IMR-90 (cell line): Measurements from ENCODE around the gene ASGR2. TPM values are rescaled to one million over a fixed set of nuclear protein-coding genes. Genes with fewer than 3 reads are reported as not detected.

Experiments
- ATAC-seq: fragments of 200-7000 bp; cut with Tn5 transposase; 2 replicates; pipeline ENCODE4 v1.9.1; 2020; ENCODE audit warnings: low read depth, mild to moderate bottlenecking, moderate library complexity
- BruUV-seq: library from RNA; stranded (reverse); fragments of 400-500 nt; replicated peaks from 2 replicates; lab custom pipeline; 2021; lab: Mats Ljungman, UMichigan
- CTCF ChIA-PET: fragments of 300-600 bp; formaldehyde crosslinking; extraction: SDS; loops from one replicate; lab custom pipeline; 2021; ENCODE audit warnings: antibody characterized with exemption; lab: Yijun Ruan, JAX
- POLR2A ChIA-PET: fragments of 300-600 bp; sonication (Branson Sonifier 250); formaldehyde crosslinking; loops from one replicate; lab custom pipeline; 2022; ENCODE audit warnings: antibody characterized with exemption; ENCODE audit not compliant: unreplicated experiment; lab: Charles Lee
- DNase-seq: peaks from one replicate; pipeline ENCODE4 v3.0.0; 2013
- H2AFZ ChIP-seq: replicated peaks from 2 replicates; pipeline ENCODE3; 2013; ENCODE audit warnings: low read length, mild to moderate bottlenecking; ENCODE audit not compliant: poor library complexity
- H2AK5ac ChIP-seq: 2 replicates; pipeline ENCODE4 v1.6.1; 2013; ENCODE audit warnings: low read depth, low read length, inconsistent platforms
- H2AK9ac ChIP-seq: replicated peaks from 2 replicates; pipeline ENCODE3; 2013; ENCODE audit warnings: mild to moderate bottlenecking, low read depth, low read length, moderate library complexity; ENCODE audit not compliant: poor library complexity
- H2BK120ac ChIP-seq: 2 replicates; pipeline ENCODE4 v1.6.1; 2013; ENCODE audit warnings: low read depth, low read length, inconsistent platforms
- H2BK15ac ChIP-seq: 3 replicates; pipeline ENCODE4 v1.6.1; 2013; ENCODE audit warnings: low read depth, low read length, inconsistent platforms
- H2BK20ac ChIP-seq: 2 replicates; pipeline ENCODE4 v1.6.1; 2013; ENCODE audit warnings: low read depth, mild to moderate bottlenecking, inconsistent platforms, low read length, moderate library complexity
- H2BK5ac ChIP-seq: 2 replicates; pipeline ENCODE4 v1.6.1; 2013; ENCODE audit warnings: mild to moderate bottlenecking, low read depth, low read length, inconsistent platforms; ENCODE audit not compliant: poor library complexity, severe bottlenecking
- H3K14ac ChIP-seq: replicated peaks from 2 replicates; pipeline ENCODE4 v1.6.1; 2013; ENCODE audit warnings: low read depth, low read length, inconsistent platforms
- H3K18ac ChIP-seq: 2 replicates; pipeline ENCODE4 v1.6.1; 2013; ENCODE audit warnings: low read depth, low read length, control low read depth
- H3K23ac ChIP-seq: 2 replicates; pipeline ENCODE4 v1.6.1; 2013; ENCODE audit warnings: low read depth, low read length, inconsistent platforms
- H3K27ac ChIP-seq: 2 replicates; pipeline ENCODE4 v1.5.1; 2013; ENCODE audit warnings: mild to moderate bottlenecking, control low read depth, low read length; ENCODE audit not compliant: insufficient read depth
- H3K27me3 ChIP-seq: 2 replicates; pipeline ENCODE4 v1.6.1; 2013; ENCODE audit warnings: low read length; ENCODE audit not compliant: control insufficient read depth, insufficient read depth
- H3K36me3 ChIP-seq: 2 replicates; pipeline ENCODE4 v1.6.1; 2013; ENCODE audit warnings: low read length, mixed read lengths; ENCODE audit not compliant: control insufficient read depth, insufficient read depth
- H3K4ac ChIP-seq: 2 replicates; pipeline ENCODE4 v1.6.1; 2013; ENCODE audit warnings: low read depth, low read length, inconsistent platforms
- H3K4me1 ChIP-seq: 2 replicates; pipeline ENCODE4 v1.6.1; 2013; ENCODE audit warnings: low read length, mixed read lengths; ENCODE audit not compliant: control insufficient read depth, insufficient read depth
- H3K4me2 ChIP-seq: 2 replicates; pipeline ENCODE4 v1.6.1; 2013; ENCODE audit warnings: low read depth, mild to moderate bottlenecking, control low read depth, low read length, moderate library complexity
- H3K4me3 ChIP-seq: 2 replicates; pipeline ENCODE4 v1.5.1; 2013; ENCODE audit warnings: low read depth, mild to moderate bottlenecking, control low read depth, low read length, moderate library complexity; ENCODE audit not compliant: insufficient read depth
- H3K56ac ChIP-seq: 2 replicates; pipeline ENCODE4 v1.6.1; 2013; ENCODE audit warnings: low read length, inconsistent platforms; ENCODE audit not compliant: insufficient read depth; ENCODE audit errors: extremely low read depth
- H3K79me1 ChIP-seq, 2 experiments: 2 replicates each; pipeline ENCODE4 v1.6.1; 2013; ENCODE audit warnings: low read length in 2 of 2, inconsistent platforms in 1 of 2, low read depth in 1 of 2
- H3K9ac ChIP-seq: 2 replicates; pipeline ENCODE4 v1.6.1; 2013; ENCODE audit warnings: low read depth, low read length, control low read depth
- H3K9me1 ChIP-seq: 2 replicates; pipeline ENCODE4 v1.6.1; 2013; ENCODE audit warnings: low read length, inconsistent platforms; ENCODE audit not compliant: insufficient read depth
- H3K9me3 ChIP-seq: 2 replicates; pipeline ENCODE4 v1.6.1; 2013; ENCODE audit warnings: low read length; ENCODE audit not compliant: control insufficient read depth, insufficient read depth
- H4K20me1 ChIP-seq: 2 replicates; pipeline ENCODE4 v1.6.1; 2013; ENCODE audit warnings: low read length, inconsistent platforms; ENCODE audit not compliant: insufficient read depth
- H4K5ac ChIP-seq: 2 replicates; pipeline ENCODE4 v1.6.1; 2013; ENCODE audit warnings: mild to moderate bottlenecking, low read depth, low read length, control low read depth
- H4K8ac ChIP-seq, 2 experiments: 2 replicates each; pipeline ENCODE4 v1.6.1; 2013; ENCODE audit warnings: low read depth in 2 of 2, low read length in 2 of 2, control low read depth in 1 of 2, inconsistent platforms in 1 of 2
- H4K91ac ChIP-seq: 2 replicates; pipeline ENCODE4 v1.6.1; 2013; ENCODE audit warnings: low read depth, low read length, inconsistent platforms; ENCODE audit not compliant: insufficient read depth
- BHLHE40 ChIP-seq: fragments of 150-350 bp; IDR thresholded peaks from 2 replicates; pipeline ENCODE4 v1.6.1; 2016; ENCODE audit warnings: mild to moderate bottlenecking, low read depth, low read length
- CEBPB ChIP-seq: IDR thresholded peaks from 2 replicates; pipeline ENCODE4 v1.6.1; 2012; ENCODE audit warnings: low read depth, low read length, improper control_type of control experiment
- MXI1 ChIP-seq: IDR thresholded peaks from 2 replicates; pipeline ENCODE4 v1.6.1; 2012; ENCODE audit warnings: low read depth, mild to moderate bottlenecking, low read length, moderate library complexity, borderline replicate concordance
- RAD21 ChIP-seq: IDR thresholded peaks from 2 replicates; pipeline ENCODE4 v1.6.1; 2012; ENCODE audit warnings: low read length, improper control_type of control experiment
- RFX5 ChIP-seq: IDR thresholded peaks from 2 replicates; pipeline ENCODE4 v1.8.0; 2012; ENCODE audit warnings: low read depth, mild to moderate bottlenecking, low read length, moderate library complexity
- WGBS, 2 experiments: methylation state at CpG; one replicate each; pipeline versions ENCODE4 v1.1.5 to v1.1.7; 2013; ENCODE audit warnings: missing lambda C conversion rate in 2 of 2; ENCODE audit not compliant: insufficient read length in 1 of 2; ENCODE audit errors: extremely low coverage in 2 of 2; 5-methylcytosine and 5-hydroxymethylcytosine counted together
- dilution Hi-C: fragments of 300-500 bp; cut with HindIII; formaldehyde crosslinking; loops from one replicate; pipeline ENCODE4 v1.14.3; 2018; ENCODE audit warnings: low sequenced_read_pairs; ENCODE audit not compliant: unreplicated experiment
- in situ Hi-C: fragments of 300-500 bp; cut with MboI; formaldehyde crosslinking; loops from 3 replicates; pipeline ENCODE4 v1.14.3; 2019; ENCODE audit warnings: low sequenced_read_pairs, inconsistent platforms, mixed read lengths
- intact Hi-C: fragments of 100-400 bp; cut with micrococcal nuclease; formaldehyde crosslinking; loops from 2 replicates; pipeline ENCODE4 v1.10.0; 2022
- polyA plus RNA-seq, 3 experiments: library from polyadenylated mRNA; depleted of rRNA; stranded (reverse); fragments of >200 nt; gene quantifications; 2 replicates each; pipeline ENCODE4 v1.2.3, GENCODE V29; 2012; ENCODE audit warnings: low replicate concordance in 1 of 3
- total RNA-seq: library from RNA; depleted of rRNA; stranded (reverse); fragments of >200 nt; gene quantifications from 2 replicates; pipeline ENCODE4 v1.2.3, GENCODE V29; 2012
- TF ChIP-seq, protein P1 (sequence below): fragments of 150-350 bp; IDR thresholded peaks from 2 replicates; pipeline ENCODE4 v1.6.1; 2017; ENCODE audit warnings: mild to moderate bottlenecking, antibody characterized with exemption, low read length, low read depth
- TF ChIP-seq, protein P2 (sequence below): fragments of 150-350 bp; IDR thresholded peaks from 2 replicates; pipeline ENCODE4 v1.6.1; 2016; ENCODE audit warnings: low read depth, mild to moderate bottlenecking, low read length, moderate library complexity, borderline replicate concordance

ASGR2 gene
- total and polyA plus RNA-seq, 2 of the 4 experiments (the other 2 are of a cell fraction), result not detected

DNA sequence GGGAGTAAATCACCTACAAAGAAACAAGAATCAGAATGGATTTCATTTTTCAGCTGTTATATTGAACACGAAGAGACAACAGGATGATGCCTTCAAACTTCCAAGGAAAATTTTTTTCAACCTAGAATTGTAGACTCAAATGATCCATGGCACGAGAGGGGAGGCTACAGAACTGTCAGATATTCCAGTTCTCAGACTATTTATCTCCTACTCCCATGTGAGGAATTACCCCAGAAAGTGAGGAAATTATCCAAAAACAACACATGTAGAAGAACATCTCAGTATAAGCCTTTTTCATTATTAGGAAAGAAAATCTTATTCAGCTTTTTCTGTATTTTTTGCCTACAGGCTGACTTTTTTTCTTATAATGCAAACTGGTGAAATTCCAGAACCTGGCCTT, 5.5 kb upstream of the ASGR2 start:
- no peak overlapping the region for H2AK5ac ChIP-seq
- no CpG with 5 or more reads among the region's 2 CpGs for WGBS, 2 experiments
- H4K8ac ChIP-seq, result no peak overlapping the region
- no peaks in the 10 kb centered on the region; the same call in 1 of the 2 replicates for H4K20me1 ChIP-seq
- no peak overlapping the region for H3K27ac ChIP-seq
- no peak overlapping the region for H3K4me3 ChIP-seq
- H3K4ac ChIP-seq, result no peak overlapping the region
- H2AK9ac ChIP-seq, result no peak overlapping the region
- H3K9me3 ChIP-seq, result no peaks in the 10 kb centered on the region
- no peak overlapping the region for H2AFZ ChIP-seq
- no peak overlapping the region for H2BK120ac ChIP-seq
- no peak overlapping the region for H4K91ac ChIP-seq
- dilution Hi-C loops (no loop called here), in situ Hi-C loops (no loop called here), intact Hi-C loops (no loop called here)
- ATAC-seq (no peak), DNase-seq (no peak)
- H3K36me3 ChIP-seq, result no peaks in the 10 kb centered on the region
- H3K18ac ChIP-seq, result no peak overlapping the region
- no peaks in the 10 kb centered on the region for H3K4me1 ChIP-seq
- no peak overlapping the region for H2BK5ac ChIP-seq
- TF ChIP-seq RFX5 (no peak), RAD21 (no peak), CEBPB (no peak), MXI1 (no peak), BHLHE40 (no peak)
- TF ChIP-seq, protein P1, sequence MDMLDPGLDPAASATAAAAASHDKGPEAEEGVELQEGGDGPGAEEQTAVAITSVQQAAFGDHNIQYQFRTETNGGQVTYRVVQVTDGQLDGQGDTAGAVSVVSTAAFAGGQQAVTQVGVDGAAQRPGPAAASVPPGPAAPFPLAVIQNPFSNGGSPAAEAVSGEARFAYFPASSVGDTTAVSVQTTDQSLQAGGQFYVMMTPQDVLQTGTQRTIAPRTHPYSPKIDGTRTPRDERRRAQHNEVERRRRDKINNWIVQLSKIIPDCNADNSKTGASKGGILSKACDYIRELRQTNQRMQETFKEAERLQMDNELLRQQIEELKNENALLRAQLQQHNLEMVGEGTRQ, result no peak
- TF ChIP-seq, protein P2, sequence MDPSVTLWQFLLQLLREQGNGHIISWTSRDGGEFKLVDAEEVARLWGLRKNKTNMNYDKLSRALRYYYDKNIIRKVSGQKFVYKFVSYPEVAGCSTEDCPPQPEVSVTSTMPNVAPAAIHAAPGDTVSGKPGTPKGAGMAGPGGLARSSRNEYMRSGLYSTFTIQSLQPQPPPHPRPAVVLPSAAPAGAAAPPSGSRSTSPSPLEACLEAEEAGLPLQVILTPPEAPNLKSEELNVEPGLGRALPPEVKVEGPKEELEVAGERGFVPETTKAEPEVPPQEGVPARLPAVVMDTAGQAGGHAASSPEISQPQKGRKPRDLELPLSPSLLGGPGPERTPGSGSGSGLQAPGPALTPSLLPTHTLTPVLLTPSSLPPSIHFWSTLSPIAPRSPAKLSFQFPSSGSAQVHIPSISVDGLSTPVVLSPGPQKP, result no peak
- no peak overlapping the region for H3K4me2 ChIP-seq
- H3K9ac ChIP-seq, result no peak overlapping the region
- BruUV-seq, result no TSS peak
- H2BK20ac ChIP-seq, result no peak overlapping the region
- no peaks in the 10 kb centered on the region for H3K79me1 ChIP-seq
- POLR2A ChIA-PET, result no interaction called here
- H4K5ac ChIP-seq, result no peak overlapping the region
- no peak overlapping the region for H2BK15ac ChIP-seq
- H3K14ac ChIP-seq, result no peak overlapping the region
- H3K9me1 ChIP-seq, result no peaks in the 10 kb centered on the region
- no peak overlapping the region for H3K23ac ChIP-seq
- H3K56ac ChIP-seq, result no peak overlapping the region
- CTCF ChIA-PET, result no interaction called here
- H3K27me3 ChIP-seq, result peaks cover 30% of the 10 kb centered on the region
